Mammary epithelial cell (primary cell): ENCODE measurements around the gene FUBP3.

Source experiments
- CTCF ChIP-seq, 2 donors: IDR thresholded peaks in 1 of 2; conservative IDR thresholded peaks in 1 of 2; 2 replicates each; pipeline ENCODE4 v1.5.1; 2011 to 2012; ENCODE audit warnings: inconsistent platforms in 2 of 2, low read length in 2 of 2, mild to moderate bottlenecking in 2 of 2, control low read depth in 1 of 2, low read depth in 1 of 2; ENCODE audit not compliant: insufficient read depth in 1 of 2; ENCODE audit errors: extremely low read depth in 1 of 2
- EZH2 ChIP-seq: IDR thresholded peaks from 2 replicates; pipeline ENCODE4 v1.6.1; 2012; ENCODE audit warnings: low read length, inconsistent platforms, borderline replicate concordance

GRCh38 chr9:130587921-130588320, 8.5 kb downstream of the FUBP3 start:
- TF ChIP-seq CTCF (conservative IDR thresholded peaks at IDR 0.05 in 1 of 2, IDR thresholded peaks at IDR 0.05 in 1 of 2; ENCODE audit: extremely low read depth in 1 of 2, insufficient read depth in 1 of 2, low read depth in 1 of 2, low read length in 2 of 2) = no peak
- TF ChIP-seq EZH2 = no peak
